ENCODE results near the gene SUPT3H. TPM values are rescaled to one million over a fixed set of nuclear protein-coding genes. Genes with fewer than 3 reads are reported as not detected.

SUPT3H gene
- total and polyA plus RNA-seq, 2 of the 13 experiments (the other 11 are each of a cell fraction or from before 2014, with no cell fraction given) = 11.9 to 36.1 TPM

DNA sequence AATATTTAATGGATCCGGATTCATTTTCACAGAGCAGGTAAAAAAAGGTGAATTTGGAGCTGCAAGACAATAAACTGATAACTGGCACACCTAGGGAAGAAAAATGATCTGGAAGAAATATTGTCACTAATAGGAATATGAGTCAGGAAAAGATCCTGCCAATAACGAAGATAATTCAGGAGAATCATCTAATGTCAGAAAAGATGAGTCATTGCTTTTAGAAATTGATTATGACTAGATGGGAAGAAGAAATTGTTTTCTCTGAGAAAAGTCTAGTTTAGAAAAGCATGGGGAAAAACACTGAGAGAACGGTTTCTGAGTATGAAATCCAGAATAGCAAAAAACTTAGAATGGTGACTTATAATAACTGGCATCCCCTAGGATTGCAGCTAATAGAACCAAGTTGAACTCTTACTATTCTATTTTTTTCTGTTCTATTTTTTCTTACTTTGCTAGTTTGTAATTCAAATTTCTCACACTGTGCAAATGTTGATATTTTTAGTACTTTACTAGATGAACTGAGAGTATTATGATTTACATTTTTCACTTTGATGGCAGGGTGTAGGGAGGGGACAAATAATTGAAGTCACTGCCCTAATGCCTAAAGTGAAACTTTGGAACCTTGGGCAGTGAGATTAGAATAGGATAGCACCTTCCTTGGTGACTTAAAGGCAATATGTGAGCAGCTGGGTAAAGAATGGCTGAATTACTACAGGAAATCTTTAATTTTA, 38.2 kb upstream of the SUPT3H start (continued):
- TF ChIP-seq ZNF160 (CRISPR knock-in tag; IDR thresholded peaks at IDR 0.05) (no peak), NFE2 (CRISPR knock-in tag; IDR thresholded peaks at IDR 0.05) (no peak), GATAD1 (CRISPR knock-in tag; IDR thresholded peaks at IDR 0.05) (no peak)

DNA sequence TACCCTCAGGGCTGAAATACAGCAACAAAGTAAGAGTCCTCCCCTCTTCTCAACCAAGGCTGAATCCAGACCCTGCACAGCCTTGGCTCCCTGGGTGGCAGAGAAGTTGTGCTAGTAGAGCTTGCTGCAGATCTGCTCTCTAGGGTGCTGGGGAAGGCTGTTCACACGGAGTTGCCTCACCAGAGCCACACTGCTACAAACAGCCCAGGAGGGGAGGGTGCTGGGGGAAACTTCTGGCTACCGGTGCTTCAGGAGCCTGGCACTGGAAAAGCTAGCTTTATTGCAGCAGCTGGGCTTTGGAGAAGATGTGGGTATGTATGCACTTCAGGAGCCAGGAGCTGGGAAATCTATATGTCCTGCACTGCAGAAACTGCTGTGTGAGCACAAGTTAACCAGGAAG, 37.6 kb upstream of the SUPT3H start:
- ATAC-seq (no peak), DNase-seq (ENCODE audit: low spot score) (no peak), FAIRE-seq (no peak)
- 0 out of 2 replicates have a peak, but pooled peaks cover 9% of the 10 kb centered on the region for H3K4me1 ChIP-seq (ENCODE audit: insufficient read depth, low read length)
- POLR2A ChIA-PET = interaction anchor here (2.5 kb wide), 1 partner anchor 38 kb away, joined by 5 read pairs; the partner anchor contains the start of gene SUPT3H
- peaks cover 4 to 26% of the 10 kb centered on the region in 2 experiments; a peak in 4 of 5 replicates for H3K27me3 ChIP-seq (ENCODE audit: control insufficient read depth in 1 of 2, insufficient read depth in 2 of 2, low read length in 2 of 2)
- no TSS peak for BruUV-seq (replicated peaks)
- WGBS (ENCODE audit: low lambda C conversion rate) = 56% methylated on average over 1 of the region's 2 CpGs
- H4K20me1 ChIP-seq (ENCODE audit: insufficient read depth, low read length) = no peaks in the 10 kb centered on the region
- no peaks in the 10 kb centered on the region for H3K9me3 ChIP-seq (ENCODE audit: low read length)
- H3K9ac ChIP-seq (ENCODE audit: insufficient read depth, low read depth, low read length) = no peak overlapping the region
- no peaks in the 10 kb centered on the region for H3K36me3 ChIP-seq (replicated peaks in 1 of 2; ENCODE audit: control insufficient read depth in 1 of 2, insufficient read depth in 2 of 2, low read length in 2 of 2)
- H3K79me2 ChIP-seq (ENCODE audit: insufficient read depth, low read length) = no peaks in the 10 kb centered on the region
- H3K4me3 ChIP-seq (replicated peaks in 1 of 3; ENCODE audit: insufficient read depth in 1 of 3, low read depth in 2 of 3, low read length in 3 of 3) = no peak overlapping the region
- CTCF ChIA-PET (ENCODE audit: low intra/inter-chr PET ratio, low total read pairs) = no interaction called here
- intact Hi-C loops (cut with micrococcal nuclease; ENCODE audit: unreplicated experiment) = no loop called here
- no peak overlapping the region for H3K4me2 ChIP-seq (ENCODE audit: low read depth, low read length)
- in situ Hi-C loops (cut with HindIII; ENCODE audit: extremely low pct_ligation_motif_present, low pct_unique_long_range_greater_than_20kb) = no loop called here
- H3K27ac ChIP-seq (ENCODE audit: extremely low read length, insufficient read depth, low read length) = no peak overlapping the region
- no peak overlapping the region for H2AFZ ChIP-seq (ENCODE audit: low read length)
- TF ChIP-seq ZMYM3 (CRISPR knock-in tag; IDR thresholded peaks at IDR 0.05) (no peak), ZNF850 (CRISPR knock-in tag; conservative IDR thresholded peaks at IDR 0.05) (no peak), ZNF749 (CRISPR knock-in tag; IDR thresholded peaks at IDR 0.05; ENCODE audit: borderline replicate concordance) (no peak), SMARCC2 (IDR thresholded peaks at IDR 0.05) (no peak), RFXANK (CRISPR knock-in tag; IDR thresholded peaks at IDR 0.05) (no peak), SNAPC2 (CRISPR knock-in tag; IDR thresholded peaks at IDR 0.05) (no peak), KLF15 (CRISPR knock-in tag; IDR thresholded peaks at IDR 0.05; ENCODE audit: borderline replicate concordance) (no peak), ZSCAN25 (CRISPR knock-in tag; IDR thresholded peaks at IDR 0.05) (no peak), ZNF563 (CRISPR knock-in tag; IDR thresholded peaks at IDR 0.05) (no peak), AHR (CRISPR knock-in tag; IDR thresholded peaks at IDR 0.05) (no peak), STAT5B (CRISPR knock-in tag; IDR thresholded peaks at IDR 0.05) (no peak), NKX3-1 (CRISPR knock-in tag; IDR thresholded peaks at IDR 0.05) (no peak)
- TF ChIP-seq, protein P1, sequence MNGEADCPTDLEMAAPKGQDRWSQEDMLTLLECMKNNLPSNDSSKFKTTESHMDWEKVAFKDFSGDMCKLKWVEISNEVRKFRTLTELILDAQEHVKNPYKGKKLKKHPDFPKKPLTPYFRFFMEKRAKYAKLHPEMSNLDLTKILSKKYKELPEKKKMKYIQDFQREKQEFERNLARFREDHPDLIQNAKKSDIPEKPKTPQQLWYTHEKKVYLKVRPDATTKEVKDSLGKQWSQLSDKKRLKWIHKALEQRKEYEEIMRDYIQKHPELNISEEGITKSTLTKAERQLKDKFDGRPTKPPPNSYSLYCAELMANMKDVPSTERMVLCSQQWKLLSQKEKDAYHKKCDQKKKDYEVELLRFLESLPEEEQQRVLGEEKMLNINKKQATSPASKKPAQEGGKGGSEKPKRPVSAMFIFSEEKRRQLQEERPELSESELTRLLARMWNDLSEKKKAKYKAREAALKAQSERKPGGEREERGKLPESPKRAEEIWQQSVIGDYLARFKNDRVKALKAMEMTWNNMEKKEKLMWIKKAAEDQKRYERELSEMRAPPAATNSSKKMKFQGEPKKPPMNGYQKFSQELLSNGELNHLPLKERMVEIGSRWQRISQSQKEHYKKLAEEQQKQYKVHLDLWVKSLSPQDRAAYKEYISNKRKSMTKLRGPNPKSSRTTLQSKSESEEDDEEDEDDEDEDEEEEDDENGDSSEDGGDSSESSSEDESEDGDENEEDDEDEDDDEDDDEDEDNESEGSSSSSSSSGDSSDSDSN (CRISPR knock-in tag; IDR thresholded peaks at IDR 0.05) = no peak
- TF ChIP-seq, protein P2, sequence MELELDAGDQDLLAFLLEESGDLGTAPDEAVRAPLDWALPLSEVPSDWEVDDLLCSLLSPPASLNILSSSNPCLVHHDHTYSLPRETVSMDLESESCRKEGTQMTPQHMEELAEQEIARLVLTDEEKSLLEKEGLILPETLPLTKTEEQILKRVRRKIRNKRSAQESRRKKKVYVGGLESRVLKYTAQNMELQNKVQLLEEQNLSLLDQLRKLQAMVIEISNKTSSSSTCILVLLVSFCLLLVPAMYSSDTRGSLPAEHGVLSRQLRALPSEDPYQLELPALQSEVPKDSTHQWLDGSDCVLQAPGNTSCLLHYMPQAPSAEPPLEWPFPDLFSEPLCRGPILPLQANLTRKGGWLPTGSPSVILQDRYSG (CRISPR knock-in tag; IDR thresholded peaks at IDR 0.05) = no peak
- TF ChIP-seq, protein P3, sequence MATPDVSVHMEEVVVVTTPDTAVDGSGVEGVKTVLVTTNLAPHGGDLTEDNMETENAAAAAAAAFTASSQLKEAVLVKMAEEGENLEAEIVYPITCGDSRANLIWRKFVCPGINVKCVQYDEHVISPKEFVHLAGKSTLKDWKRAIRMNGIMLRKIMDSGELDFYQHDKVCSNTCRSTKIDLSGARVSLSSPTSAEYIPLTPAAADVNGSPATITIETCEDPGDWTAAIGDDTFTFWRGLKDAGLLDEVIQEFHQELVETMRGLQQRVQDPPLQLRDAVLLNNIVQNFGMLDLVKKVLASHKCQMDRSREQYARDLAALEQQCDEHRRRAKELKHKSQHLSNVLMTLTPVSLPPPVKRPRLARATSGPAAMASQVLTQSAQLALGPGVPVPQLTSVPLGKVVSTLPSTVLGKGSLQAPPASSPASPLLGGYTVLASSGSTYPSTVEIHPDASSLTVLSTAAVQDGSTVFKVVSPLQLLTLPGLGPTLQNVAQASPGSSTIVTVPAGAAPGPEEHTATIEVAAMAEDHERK (CRISPR knock-in tag; IDR thresholded peaks at IDR 0.05; ENCODE audit: low read depth) = no peak

All from HepG2 (cell line).